Panc1 (cell line): ENCODE data around the gene GLUL. TPM values are rescaled to one million over a fixed set of nuclear protein-coding genes. Genes with fewer than 3 reads are reported as not detected.

Source experiments
- ATAC-seq: fragments of 200-7000 bp; cut with Tn5 transposase; 2 replicates; pipeline ENCODE4 v1.9.1; 2020; ENCODE audit warnings: mild to moderate bottlenecking, moderate library complexity
- BruUV-seq: library from RNA; stranded (reverse); fragments of 400-500 nt; replicated peaks from 2 replicates; lab custom pipeline; 2021; lab: Mats Ljungman, UMichigan
- CTCF ChIA-PET: fragments of 300-600 bp; sonication (Branson Sonifier 250); formaldehyde crosslinking; loops from one replicate; lab custom pipeline; 2022; ENCODE audit warnings: antibody characterized with exemption; lab: Charles Lee
- POLR2A ChIA-PET: fragments of 300-600 bp; sonication (Branson Sonifier 250); formaldehyde crosslinking; loops from one replicate; lab custom pipeline; 2022; ENCODE audit warnings: antibody characterized with exemption; lab: Charles Lee
- DNase-seq: peaks from one replicate; pipeline ENCODE4 v3.0.0-alpha.2; 2010; ENCODE audit warnings: low read depth, low spot score
- H3K27ac ChIP-seq: 2 replicates; pipeline ENCODE4 v1.5.1; 2011; ENCODE audit warnings: mild to moderate bottlenecking, low read length, inconsistent platforms
- H3K27me3 ChIP-seq: fragments of 200-500 bp; sonication (Bioruptor generic); 2 replicates; pipeline ENCODE4 v1.6.0; 2014; ENCODE audit warnings: low read length, inconsistent platforms; ENCODE audit not compliant: control insufficient read depth, insufficient read depth
- H3K36me3 ChIP-seq: fragments of 200-500 bp; sonication (Bioruptor generic); 2 replicates; pipeline ENCODE4 v1.5.1; 2014; ENCODE audit warnings: inconsistent platforms, mild to moderate bottlenecking, low read length, moderate library complexity; ENCODE audit not compliant: control insufficient read depth, insufficient read depth
- H3K4me1 ChIP-seq: 2 replicates; pipeline ENCODE4 v1.5.1; 2011; ENCODE audit warnings: inconsistent platforms, mild to moderate bottlenecking, low read length, moderate library complexity; ENCODE audit not compliant: control insufficient read depth, insufficient read depth
- H3K4me3 ChIP-seq, 2 experiments: 2 replicates each; pipeline ENCODE4 v1.5.1; 2011 to 2012; ENCODE audit warnings: low read depth in 2 of 2, low read length in 2 of 2, mild to moderate bottlenecking in 2 of 2, inconsistent platforms in 1 of 2, moderate library complexity in 1 of 2
- H3K9me3 ChIP-seq: fragments of 200-500 bp; sonication (Bioruptor generic); 2 replicates; pipeline ENCODE4 v1.5.1; 2014; ENCODE audit warnings: low read depth, mild to moderate bottlenecking, inconsistent platforms, low read length, moderate library complexity; ENCODE audit not compliant: control insufficient read depth, insufficient read depth
- CTCF ChIP-seq: fragments of 450-650 bp; IDR thresholded peaks from 2 replicates; pipeline ENCODE4 v1.5.1; 2017; ENCODE audit warnings: mild to moderate bottlenecking
- POLR2AphosphoS5 ChIP-seq: IDR thresholded peaks from 2 replicates; pipeline ENCODE4 v1.6.1; 2012; ENCODE audit warnings: mild to moderate bottlenecking, low read depth, low read length, moderate library complexity
- SIN3A ChIP-seq: IDR thresholded peaks from 2 replicates; pipeline ENCODE4 v1.6.1; 2012; ENCODE audit warnings: low read depth, mild to moderate bottlenecking, low read length, moderate library complexity, borderline replicate concordance; ENCODE audit not compliant: insufficient read depth
- TCF7L2 ChIP-seq: IDR thresholded peaks from 2 replicates; pipeline ENCODE4 v1.6.1; 2011; ENCODE audit warnings: mild to moderate bottlenecking, low read depth, low read length, inconsistent platforms
- in situ Hi-C: cut with HindIII; loops from 2 replicates; pipeline ENCODE4 v1.10.0; 2016; ENCODE audit warnings: low sequenced_read_pairs, low pct_unique_long_range_greater_than_20kb
- intact Hi-C: fragments of 100-400 bp; cut with micrococcal nuclease; formaldehyde crosslinking; loops from one replicate; pipeline ENCODE4 v1.10.0; 2022; ENCODE audit not compliant: unreplicated experiment
- total RNA-seq: library from RNA; stranded (reverse); gene quantifications from one replicate; pipeline ENCODE4 v1.2.1, GENCODE V29; 2021; ENCODE audit not compliant: unreplicated experiment
- TF ChIP-seq, protein P1 (sequence below), 2 experiments: IDR thresholded peaks; 2 replicates each; pipeline ENCODE4 v1.6.1; 2011 to 2012; ENCODE audit warnings: low read depth in 2 of 2, control low read depth in 1 of 2, low read length in 1 of 2, mild to moderate bottlenecking in 1 of 2, moderate library complexity in 1 of 2; ENCODE audit not compliant: insufficient read depth in 1 of 2

The GLUL gene
- total RNA-seq, 1 experiment from 2014 or later = 55.2 TPM

GRCh38 chr1:182404781-182405180 is 13.2 kb upstream of the GLUL start:
- intact Hi-C loops (no loop called here), in situ Hi-C loops (no loop called here)
- H3K27ac ChIP-seq = no peak overlapping the region
- no peak overlapping the region for H3K4me3 ChIP-seq
- ChIA-PET CTCF (interaction anchor here (0.6 kb wide), 1 partner anchor 20 kb away, joined by 5 read pairs; no protein-coding TSS in a partner anchor), POLR2A (no interaction called here)
- H3K4me1 ChIP-seq = no peaks in the 10 kb centered on the region
- ATAC-seq (no peak), DNase-seq (no peak)
- H3K27me3 ChIP-seq = no peaks in the 10 kb centered on the region
- no TSS peak for BruUV-seq
- TF ChIP-seq CTCF = peak; percentile 7; the same call in 1 of the 2 replicates
- TF ChIP-seq, protein P1, sequence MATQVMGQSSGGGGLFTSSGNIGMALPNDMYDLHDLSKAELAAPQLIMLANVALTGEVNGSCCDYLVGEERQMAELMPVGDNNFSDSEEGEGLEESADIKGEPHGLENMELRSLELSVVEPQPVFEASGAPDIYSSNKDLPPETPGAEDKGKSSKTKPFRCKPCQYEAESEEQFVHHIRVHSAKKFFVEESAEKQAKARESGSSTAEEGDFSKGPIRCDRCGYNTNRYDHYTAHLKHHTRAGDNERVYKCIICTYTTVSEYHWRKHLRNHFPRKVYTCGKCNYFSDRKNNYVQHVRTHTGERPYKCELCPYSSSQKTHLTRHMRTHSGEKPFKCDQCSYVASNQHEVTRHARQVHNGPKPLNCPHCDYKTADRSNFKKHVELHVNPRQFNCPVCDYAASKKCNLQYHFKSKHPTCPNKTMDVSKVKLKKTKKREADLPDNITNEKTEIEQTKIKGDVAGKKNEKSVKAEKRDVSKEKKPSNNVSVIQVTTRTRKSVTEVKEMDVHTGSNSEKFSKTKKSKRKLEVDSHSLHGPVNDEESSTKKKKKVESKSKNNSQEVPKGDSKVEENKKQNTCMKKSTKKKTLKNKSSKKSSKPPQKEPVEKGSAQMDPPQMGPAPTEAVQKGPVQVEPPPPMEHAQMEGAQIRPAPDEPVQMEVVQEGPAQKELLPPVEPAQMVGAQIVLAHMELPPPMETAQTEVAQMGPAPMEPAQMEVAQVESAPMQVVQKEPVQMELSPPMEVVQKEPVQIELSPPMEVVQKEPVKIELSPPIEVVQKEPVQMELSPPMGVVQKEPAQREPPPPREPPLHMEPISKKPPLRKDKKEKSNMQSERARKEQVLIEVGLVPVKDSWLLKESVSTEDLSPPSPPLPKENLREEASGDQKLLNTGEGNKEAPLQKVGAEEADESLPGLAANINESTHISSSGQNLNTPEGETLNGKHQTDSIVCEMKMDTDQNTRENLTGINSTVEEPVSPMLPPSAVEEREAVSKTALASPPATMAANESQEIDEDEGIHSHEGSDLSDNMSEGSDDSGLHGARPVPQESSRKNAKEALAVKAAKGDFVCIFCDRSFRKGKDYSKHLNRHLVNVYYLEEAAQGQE (IDR thresholded peaks at IDR 0.05; ENCODE audit: insufficient read depth in 1 of 2, low read depth in 2 of 2, low read length in 1 of 2) = no peak
- H3K9me3 ChIP-seq = no peaks in the 10 kb centered on the region
- H3K36me3 ChIP-seq = no peaks in the 10 kb centered on the region

DNA sequence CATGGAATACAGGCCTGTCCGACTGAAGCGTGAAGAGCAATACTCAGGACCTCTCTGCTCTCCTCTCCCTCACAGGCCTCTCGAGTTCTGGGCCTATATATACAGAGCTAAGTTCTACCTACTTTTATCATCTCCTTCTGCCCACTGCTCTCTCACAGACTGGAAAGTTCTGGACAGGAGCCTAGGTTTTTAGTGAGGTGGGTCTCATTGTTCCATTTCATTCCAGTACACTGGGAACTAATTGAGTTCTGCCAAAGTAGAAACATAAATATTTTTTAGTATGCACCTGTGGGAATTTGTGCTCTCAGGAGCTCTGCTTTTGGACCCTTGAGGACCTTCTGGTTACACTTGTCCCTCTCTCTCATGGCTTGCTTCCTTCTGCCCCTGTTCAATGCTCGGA is 9.0 kb upstream of the GLUL start, which contains the start of gene TEDDM1:
TEDDM1 (minus strand) TSS at position 101 of the 400 bp plus-strand sequence. CDS start 182 bp downstream, outside the sequence.
- H3K27me3 ChIP-seq = peaks cover 4% of the 10 kb centered on the region
- no peak within 1 kb of the TSS for H3K27ac ChIP-seq
- intact Hi-C loops = no loop called here
- ChIA-PET CTCF (no interaction called here), POLR2A (no interaction called here)
- H3K9me3 ChIP-seq = no peaks in the 10 kb centered on the region
- H3K4me3 ChIP-seq = no peak within 1 kb of the TSS
- no peaks in the 10 kb centered on the region for H3K4me1 ChIP-seq
- no peak for TF ChIP-seq POLR2AphosphoS5
- no peak for TF ChIP-seq CTCF
- TF ChIP-seq, protein P1 (IDR thresholded peaks at IDR 0.05; ENCODE audit: insufficient read depth in 1 of 2, low read depth in 2 of 2, low read length in 1 of 2) = no peak
- no peak for TF ChIP-seq TCF7L2
- TF ChIP-seq SIN3A = no peak
- DNase-seq (no peak), ATAC-seq (no peak)
- in situ Hi-C loops = no loop called here
- H3K36me3 ChIP-seq = no peaks in the 10 kb centered on the region
- BruUV-seq = no TSS peak
